ACC112 (cell line): ENCODE measurements around the gene CFAP90.

Experiments
- H2AFZ ChIP-seq: fragments of 200-600 bp; sonication (generic); one replicate; pipeline ENCODE4 v1.6.0; 2017; ENCODE audit warnings: antibody characterized with exemption, low read length; ENCODE audit not compliant: unreplicated experiment
- H3K27ac ChIP-seq: fragments of 200-600 bp; sonication (generic); 2 replicates; pipeline ENCODE4 v1.5.1; 2014; ENCODE audit warnings: low read depth, mild to moderate bottlenecking, antibody characterized with exemption, low read length, moderate library complexity
- H3K27me3 ChIP-seq: fragments of 200-600 bp; sonication (generic); 2 replicates; pipeline ENCODE4 v1.6.1; 2014; ENCODE audit warnings: mild to moderate bottlenecking, antibody characterized with exemption, low read length, moderate library complexity, mixed read lengths; ENCODE audit not compliant: insufficient read depth
- H3K36me3 ChIP-seq: fragments of 200-600 bp; sonication (generic); 2 replicates; pipeline ENCODE4 v1.6.1; 2016; ENCODE audit warnings: mild to moderate bottlenecking, antibody characterized with exemption, low read length, moderate library complexity, mixed read lengths; ENCODE audit not compliant: insufficient read depth
- H3K4me1 ChIP-seq: fragments of 200-600 bp; sonication (generic); one replicate; pipeline ENCODE4 v1.6.1; 2016; ENCODE audit warnings: low read length, mixed read lengths; ENCODE audit not compliant: insufficient read depth, unreplicated experiment, control insufficient read depth
- H3K4me3 ChIP-seq: fragments of 200-600 bp; sonication (generic); 2 replicates; pipeline ENCODE4 v1.5.1; 2014; ENCODE audit warnings: mild to moderate bottlenecking, low read depth, low read length
- H3K79me2 ChIP-seq: fragments of 200-600 bp; sonication (generic); one replicate; pipeline ENCODE4 v1.6.0; 2016; ENCODE audit warnings: low read length; ENCODE audit not compliant: control insufficient read depth, unreplicated experiment, insufficient read depth

The CFAP90 gene

DNA sequence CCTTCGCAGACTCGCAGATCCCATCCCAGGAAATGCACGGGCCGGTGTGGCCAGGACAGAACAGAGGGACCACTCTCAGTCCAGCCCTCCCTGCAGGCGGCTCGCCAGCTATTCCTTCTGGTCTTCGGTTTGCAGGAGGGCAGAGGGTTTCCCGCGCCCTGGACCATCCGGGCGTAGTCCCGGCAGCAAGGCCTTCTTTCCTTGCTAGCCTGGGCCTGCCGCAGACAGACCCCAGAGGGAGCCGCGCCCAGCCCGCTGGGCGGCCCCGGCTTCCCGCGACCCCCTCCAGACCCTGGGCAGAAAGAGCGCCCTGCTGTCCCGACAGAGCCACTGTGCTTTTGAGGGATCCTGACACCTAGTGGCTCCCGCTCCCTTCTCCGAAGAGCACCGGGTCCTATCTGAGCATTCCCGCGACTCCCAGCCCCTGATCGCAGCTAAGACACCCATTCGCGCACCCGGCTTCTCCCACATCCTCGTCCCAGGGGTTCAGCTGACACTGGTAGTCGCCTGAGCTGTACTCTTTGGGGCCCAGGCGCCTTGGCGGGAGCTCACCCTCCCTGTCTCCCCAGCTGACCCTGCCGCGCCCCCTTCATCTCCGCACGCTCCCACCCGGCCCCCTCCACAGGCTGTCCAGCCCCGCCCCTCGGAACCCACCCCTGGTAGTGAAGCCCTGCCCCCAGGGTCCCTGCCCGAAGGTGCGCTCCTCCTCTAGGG, 1.1 kb downstream of the CFAP90 start:
- H3K4me3 ChIP-seq = no peak overlapping the region
- H3K27me3 ChIP-seq = peaks cover 73% of the 10 kb centered on the region
- no peak overlapping the region for H2AFZ ChIP-seq
- no peak overlapping the region for H3K27ac ChIP-seq
- H3K79me2 ChIP-seq = no peaks in the 10 kb centered on the region
- no peaks in the 10 kb centered on the region for H3K36me3 ChIP-seq
- peaks cover 4% of the 10 kb centered on the region for H3K4me1 ChIP-seq

DNA sequence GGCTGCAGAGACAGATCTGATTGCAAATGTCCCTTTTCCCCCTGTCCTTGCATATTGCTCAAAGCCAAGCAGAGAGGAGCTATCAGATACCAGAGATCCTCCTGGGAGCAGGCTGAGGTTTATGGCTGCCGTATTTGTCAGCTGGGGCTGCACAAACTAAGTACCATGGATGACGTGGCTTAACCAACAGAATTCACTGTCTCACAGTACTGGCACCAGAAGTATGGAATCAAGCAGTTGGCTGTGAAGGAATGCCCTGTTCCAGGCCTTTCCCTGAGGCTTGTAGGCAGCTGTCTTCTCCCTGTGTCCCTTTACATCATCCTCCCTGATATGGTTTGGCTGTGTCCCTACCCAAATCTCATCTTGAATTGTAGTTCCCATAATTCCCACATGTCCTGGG, 2.6 kb downstream of the CFAP90 start:
- no peaks in the 10 kb centered on the region for H3K36me3 ChIP-seq

DNA sequence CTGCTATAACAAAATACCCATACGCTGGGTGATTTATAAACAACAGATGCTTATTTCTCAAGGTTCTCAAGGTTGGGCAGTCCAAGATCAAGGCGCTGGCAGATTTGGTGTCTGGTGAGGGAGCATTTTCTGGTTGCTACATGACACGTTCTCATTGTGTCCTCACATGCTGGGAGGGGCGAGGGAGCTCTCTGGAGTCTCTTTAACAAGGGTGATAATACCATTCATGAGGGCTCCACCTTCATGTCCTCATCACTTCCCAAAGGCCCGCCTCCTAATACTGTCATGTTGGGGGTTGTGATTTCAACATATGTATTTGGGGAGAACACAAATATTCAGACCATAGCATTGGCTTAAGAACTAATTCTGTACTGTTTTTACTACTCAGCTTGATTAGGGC, 4.6 kb downstream of the CFAP90 start:
- H3K36me3 ChIP-seq = no peaks in the 10 kb centered on the region
- H3K4me3 ChIP-seq = no peak overlapping the region
- H3K79me2 ChIP-seq = no peaks in the 10 kb centered on the region
- H3K4me1 ChIP-seq = no peaks in the 10 kb centered on the region
- no peak overlapping the region for H3K27ac ChIP-seq
- H3K27me3 ChIP-seq = peaks cover 86% of the 10 kb centered on the region
- H2AFZ ChIP-seq = no peak overlapping the region

More for the DNA sequence above, 2.6 kb downstream of the CFAP90 start:
- H3K4me3 ChIP-seq = no peak overlapping the region
- H2AFZ ChIP-seq = no peak overlapping the region
- H3K4me1 ChIP-seq = peaks cover 4% of the 10 kb centered on the region
- no peak overlapping the region for H3K27ac ChIP-seq
- H3K79me2 ChIP-seq = no peaks in the 10 kb centered on the region
- peaks cover 87% of the 10 kb centered on the region for H3K27me3 ChIP-seq

DNA sequence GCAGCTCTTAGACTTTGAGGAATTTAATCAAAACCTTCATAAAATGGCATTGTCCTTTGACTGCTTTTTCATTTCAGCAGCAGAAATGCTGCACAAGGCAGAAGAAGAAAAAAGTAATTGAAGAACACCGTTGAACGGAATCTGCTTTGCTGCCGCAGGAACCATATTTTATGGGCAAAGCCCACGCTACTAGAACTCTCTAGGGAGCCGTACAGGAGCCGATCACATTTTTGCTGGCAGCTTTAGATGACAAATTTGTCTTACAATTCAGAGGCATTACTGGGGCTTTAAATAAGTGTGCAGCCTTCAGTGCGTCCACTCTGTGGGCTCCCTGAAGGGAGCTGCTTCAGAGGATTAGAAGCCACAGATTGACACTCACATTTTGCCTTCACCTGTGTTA, 5.4 kb downstream of the CFAP90 start:
- Histone ChIP-seq H2AFZ (no peak overlapping the region), H3K27ac (no peak overlapping the region), H3K27me3 (peaks cover 78% of the 10 kb centered on the region), H3K4me1 (no peaks in the 10 kb centered on the region), H3K4me3 (no peak overlapping the region), H3K79me2 (no peaks in the 10 kb centered on the region), H3K36me3 (no peaks in the 10 kb centered on the region)

DNA sequence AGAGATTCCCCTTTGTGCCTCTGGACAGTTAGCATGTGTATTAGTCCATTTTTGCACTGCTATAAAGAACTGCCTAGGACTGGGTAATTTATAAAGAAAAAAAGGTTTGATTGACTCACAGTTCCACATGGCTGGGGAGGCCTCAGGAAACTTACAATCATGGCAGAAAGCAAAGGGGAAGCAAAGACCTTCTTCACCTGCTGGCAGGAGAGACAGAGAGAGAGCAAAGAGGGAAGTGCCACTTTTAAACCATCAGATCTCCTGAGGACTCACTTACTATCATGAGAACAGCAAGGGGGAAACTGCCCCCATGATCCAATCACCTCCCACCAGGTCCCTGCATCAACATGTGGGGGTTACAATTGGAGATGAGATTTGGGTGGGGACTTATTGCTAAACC, 6.0 kb downstream of the CFAP90 start:
- Histone ChIP-seq H3K4me1 (no peaks in the 10 kb centered on the region), H3K79me2 (no peaks in the 10 kb centered on the region), H2AFZ (no peak overlapping the region), H3K36me3 (no peaks in the 10 kb centered on the region), H3K27me3 (peaks cover 73% of the 10 kb centered on the region), H3K4me3 (no peak overlapping the region), H3K27ac (no peak overlapping the region)

DNA sequence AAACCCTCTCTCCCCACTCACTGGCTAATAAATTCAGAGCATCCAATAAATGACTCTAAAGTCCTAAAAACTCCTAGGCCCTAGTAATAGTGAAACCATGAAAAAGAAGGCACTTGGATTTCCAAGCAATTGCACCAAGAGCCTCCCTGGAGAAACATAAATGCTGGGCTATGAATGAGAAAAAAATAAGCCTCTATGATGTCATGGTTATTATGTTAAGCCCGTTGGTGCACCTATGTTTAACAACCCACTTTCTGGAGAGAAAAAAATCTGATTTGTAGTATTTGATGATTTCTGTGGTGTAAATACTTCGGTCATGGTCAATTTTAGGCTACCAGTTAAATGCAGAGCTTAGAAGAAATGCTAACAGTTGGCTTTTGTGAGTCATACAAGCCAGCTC, 8.4 kb downstream of the CFAP90 start:
- no peak overlapping the region for H2AFZ ChIP-seq
- peaks cover 54% of the 10 kb centered on the region for H3K27me3 ChIP-seq
- no peaks in the 10 kb centered on the region for H3K79me2 ChIP-seq
- no peak overlapping the region for H3K27ac ChIP-seq
- H3K4me3 ChIP-seq = no peak overlapping the region
- H3K4me1 ChIP-seq = no peaks in the 10 kb centered on the region
- no peaks in the 10 kb centered on the region for H3K36me3 ChIP-seq

DNA sequence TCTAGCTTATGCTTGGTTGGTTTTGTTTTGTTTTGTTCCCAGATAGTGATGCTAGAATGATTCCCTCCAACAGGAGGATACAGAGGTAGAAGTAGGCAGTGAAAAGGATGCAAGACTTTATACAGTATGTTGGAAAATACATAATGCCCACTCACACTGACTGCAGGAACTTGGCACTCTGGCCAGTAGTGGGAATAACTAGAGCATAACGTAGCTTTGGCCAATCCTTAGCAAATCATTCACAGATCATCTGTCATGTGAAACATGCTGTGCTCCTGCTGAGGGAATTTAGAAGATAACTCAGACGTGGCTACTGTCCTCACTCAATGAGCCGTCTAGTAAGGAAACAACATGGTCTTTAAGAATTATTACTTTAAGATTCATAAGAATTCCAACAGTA, 13.5 kb downstream of the CFAP90 start:
- Histone ChIP-seq H3K27ac (no peak overlapping the region), H3K4me1 (no peaks in the 10 kb centered on the region), H3K36me3 (no peaks in the 10 kb centered on the region), H3K27me3 (peaks cover 13% of the 10 kb centered on the region), H3K4me3 (no peak overlapping the region), H2AFZ (no peak overlapping the region), H3K79me2 (no peaks in the 10 kb centered on the region)

DNA sequence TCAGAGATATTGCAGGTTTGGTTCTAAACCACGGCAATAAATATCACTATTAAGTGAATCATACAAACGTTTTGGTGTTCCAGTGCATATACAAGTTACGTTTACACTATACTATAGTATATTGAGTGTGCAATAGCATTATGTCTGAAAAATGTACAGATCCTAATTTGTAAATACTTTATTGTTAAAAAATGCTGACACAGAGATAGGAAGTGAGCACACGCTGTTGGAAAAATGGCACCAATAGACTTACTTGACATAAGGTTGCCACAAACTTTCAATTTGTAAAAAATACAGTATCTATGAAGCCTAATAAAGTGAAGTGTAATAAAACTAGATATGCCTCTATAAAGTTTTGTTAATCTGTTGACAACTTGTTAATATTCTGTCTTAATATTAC, 16.0 kb downstream of the CFAP90 start:
- H3K27me3 ChIP-seq = peaks cover 27% of the 10 kb centered on the region
- no peaks in the 10 kb centered on the region for H3K79me2 ChIP-seq
- H2AFZ ChIP-seq = no peak overlapping the region
- no peaks in the 10 kb centered on the region for H3K36me3 ChIP-seq
- no peak overlapping the region for H3K27ac ChIP-seq
- H3K4me3 ChIP-seq = no peak overlapping the region
- no peaks in the 10 kb centered on the region for H3K4me1 ChIP-seq

DNA sequence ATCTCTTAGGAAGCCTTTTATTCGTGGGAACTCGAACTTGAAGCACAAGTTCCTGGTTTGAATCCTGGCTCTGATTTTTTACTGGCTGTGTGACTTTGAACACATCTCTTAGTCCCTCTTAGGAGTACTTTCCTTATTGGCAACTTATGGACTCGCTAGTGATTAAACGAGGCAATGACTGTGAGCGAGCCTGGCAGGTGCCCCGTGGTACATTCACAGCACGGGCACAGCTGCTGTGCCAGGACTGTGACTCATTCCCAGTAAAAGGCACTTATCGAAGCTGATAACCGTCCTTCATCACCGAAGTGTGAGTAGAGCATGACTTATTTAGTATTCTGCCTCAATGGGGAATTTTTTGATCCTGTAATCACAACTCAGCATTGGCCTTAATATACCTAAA, 22.7 kb downstream of the CFAP90 start:
- Histone ChIP-seq H3K27me3 (peaks cover 44% of the 10 kb centered on the region), H3K4me1 (no peaks in the 10 kb centered on the region), H3K36me3 (no peaks in the 10 kb centered on the region), H2AFZ (no peak overlapping the region), H3K79me2 (no peaks in the 10 kb centered on the region), H3K4me3 (no peak overlapping the region), H3K27ac (no peak overlapping the region)

DNA sequence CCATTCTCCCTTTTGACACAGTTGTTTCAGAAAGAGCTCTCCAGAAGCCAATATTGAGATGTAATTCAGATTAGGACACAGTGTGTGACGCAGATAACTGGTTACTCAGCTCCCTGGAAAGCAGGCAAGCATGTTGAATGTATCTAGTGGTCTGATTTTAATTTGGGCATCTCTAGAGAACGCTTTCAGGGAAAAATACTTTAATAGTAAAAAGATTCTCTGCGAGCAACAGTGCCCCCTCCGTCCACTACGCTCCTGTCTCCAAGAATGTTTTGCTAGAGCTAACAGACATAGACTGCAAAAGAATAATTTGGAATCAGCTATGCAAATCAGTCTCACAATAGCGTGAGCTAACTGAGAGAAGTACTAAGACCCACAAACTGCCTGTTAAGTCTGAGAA, 23.3 kb downstream of the CFAP90 start:
- Histone ChIP-seq H3K4me3 (no peak overlapping the region), H3K27me3 (peaks cover 51% of the 10 kb centered on the region), H3K79me2 (no peaks in the 10 kb centered on the region), H3K36me3 (no peaks in the 10 kb centered on the region), H3K4me1 (no peaks in the 10 kb centered on the region), H3K27ac (no peak overlapping the region), H2AFZ (no peak overlapping the region)

DNA sequence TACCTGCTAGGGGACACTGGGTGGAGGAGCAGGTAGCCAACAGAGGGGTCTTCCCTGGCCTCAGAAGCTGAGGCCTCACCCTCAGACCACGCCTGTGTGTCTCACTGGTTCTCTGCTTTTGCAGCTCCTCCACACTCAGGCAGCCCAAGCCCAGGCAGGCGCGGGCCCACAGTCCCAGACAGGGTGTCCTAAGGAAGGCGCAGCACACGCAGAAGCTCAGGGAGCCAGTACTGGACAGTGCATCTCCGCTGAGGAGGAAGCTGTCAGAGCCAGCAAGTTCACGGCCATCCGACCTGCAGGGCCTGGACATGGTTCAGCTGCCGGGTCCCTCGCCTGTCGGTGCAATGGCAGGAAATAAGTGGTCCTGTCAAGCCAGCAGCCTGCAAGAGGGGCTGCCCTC, 25.3 kb downstream of the CFAP90 start:
- no peaks in the 10 kb centered on the region for H3K36me3 ChIP-seq
- no peaks in the 10 kb centered on the region for H3K4me1 ChIP-seq
- H2AFZ ChIP-seq = no peak overlapping the region
- H3K27ac ChIP-seq = no peak overlapping the region
- peaks cover 54% of the 10 kb centered on the region for H3K27me3 ChIP-seq
- H3K4me3 ChIP-seq = no peak overlapping the region
- no peaks in the 10 kb centered on the region for H3K79me2 ChIP-seq
